Erythroblast (primary cell): ENCODE results near the gene CNKSR1.

Experiments used
- GATA1 ChIP-seq: IDR thresholded peaks from 2 replicates; pipeline ENCODE4 v1.6.1; 2011; ENCODE audit warnings: low read depth, mild to moderate bottlenecking, control low read depth, low read length, moderate library complexity
- POLR2A ChIP-seq: IDR thresholded peaks from 2 replicates; pipeline ENCODE4 v1.6.1; 2011; ENCODE audit warnings: mild to moderate bottlenecking, low read length

DNA sequence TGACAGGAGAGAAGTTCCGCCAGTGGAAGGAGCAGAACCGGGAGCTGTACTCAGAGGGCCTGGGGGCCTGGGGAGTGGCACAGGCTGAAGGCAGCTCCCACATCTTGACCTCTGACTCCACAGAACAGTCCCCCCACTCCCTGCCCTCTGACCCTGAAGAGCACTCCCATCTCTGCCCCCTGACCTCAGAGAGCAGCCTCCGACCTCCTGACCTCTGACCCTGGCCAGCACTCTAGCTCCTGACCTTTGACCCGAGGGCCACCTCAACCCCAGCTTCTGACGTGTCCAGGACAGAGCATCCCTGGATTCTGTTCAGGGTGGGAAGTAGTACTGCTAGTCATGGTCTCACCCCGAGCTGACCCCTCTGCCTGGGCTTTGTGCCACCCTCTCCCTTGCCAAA, 12.0 kb downstream of the CNKSR1 start:
- TF ChIP-seq POLR2A (no peak), GATA1 (no peak)
